GM18951 (cell line): ENCODE data around the gene HMCN2.

ENCODE experiments used
- POLR2A ChIP-seq: IDR thresholded peaks from 4 replicates; pipeline ENCODE4 v1.6.1; 2011; ENCODE audit warnings: mild to moderate bottlenecking; ENCODE audit not compliant: insufficient read length, insufficient read depth; ENCODE audit errors: extremely low read depth
- in situ Hi-C: fragments of 300-500 bp; cut with MboI; formaldehyde crosslinking; loops from one replicate; pipeline ENCODE4 v1.12.0; 2022; ENCODE audit warnings: low sequenced_read_pairs, mixed read lengths, inconsistent platforms; ENCODE audit not compliant: unreplicated experiment

The HMCN2 gene

DNA sequence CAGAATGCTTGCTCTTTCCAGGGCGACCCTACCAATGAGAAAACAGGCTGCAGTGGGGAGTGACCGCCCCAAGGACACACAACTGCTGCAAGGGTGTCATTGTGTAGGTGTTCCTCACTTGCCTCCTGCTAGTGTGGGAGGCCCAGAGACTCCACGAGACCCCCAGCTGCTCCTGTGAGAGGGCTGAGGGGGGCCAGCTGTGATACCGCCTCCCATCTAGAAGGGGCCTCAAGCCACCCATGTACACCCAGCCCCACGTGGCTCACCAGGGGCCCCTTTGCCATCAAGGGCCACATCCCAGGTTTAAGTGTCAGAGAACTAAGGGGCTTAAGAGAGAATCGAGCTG, 177.9 kb downstream of the HMCN2 start:
- in situ Hi-C loops, result no loop called here
- TF ChIP-seq POLR2A, result no peak

DNA sequence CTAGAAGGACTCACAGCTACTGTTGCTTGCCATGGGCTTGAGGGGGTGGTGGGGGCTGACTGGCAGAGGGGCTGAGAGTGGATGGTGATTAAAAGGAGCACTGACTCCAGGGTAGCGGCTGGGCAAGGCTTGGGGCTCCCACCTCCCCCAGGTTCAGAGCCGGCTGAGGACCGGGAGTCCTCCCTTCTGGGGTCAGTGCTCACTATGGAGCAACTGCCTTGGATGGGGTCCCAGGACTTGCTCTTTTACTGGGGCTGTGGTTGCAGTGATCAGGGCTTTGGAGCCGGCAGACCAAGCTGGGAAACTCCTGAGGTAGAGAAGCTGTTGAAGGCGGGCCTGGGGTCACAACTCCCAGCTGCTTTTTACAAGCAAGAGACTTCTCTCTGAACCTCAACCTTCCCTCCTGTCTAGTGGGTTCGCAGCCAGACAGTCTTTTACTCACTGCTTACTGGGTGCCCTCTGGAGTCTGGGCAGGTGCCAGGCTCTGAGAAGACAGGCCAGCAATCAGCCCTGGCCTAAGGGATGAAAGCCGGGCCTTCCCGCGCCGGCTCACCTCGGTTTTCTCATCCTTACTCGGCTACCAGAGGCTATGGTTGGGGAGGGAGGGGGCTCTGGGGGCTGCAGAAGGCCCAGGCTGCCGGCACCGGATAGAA, 178.4 kb downstream of the HMCN2 start:
- in situ Hi-C loops, result no loop called here

DNA sequence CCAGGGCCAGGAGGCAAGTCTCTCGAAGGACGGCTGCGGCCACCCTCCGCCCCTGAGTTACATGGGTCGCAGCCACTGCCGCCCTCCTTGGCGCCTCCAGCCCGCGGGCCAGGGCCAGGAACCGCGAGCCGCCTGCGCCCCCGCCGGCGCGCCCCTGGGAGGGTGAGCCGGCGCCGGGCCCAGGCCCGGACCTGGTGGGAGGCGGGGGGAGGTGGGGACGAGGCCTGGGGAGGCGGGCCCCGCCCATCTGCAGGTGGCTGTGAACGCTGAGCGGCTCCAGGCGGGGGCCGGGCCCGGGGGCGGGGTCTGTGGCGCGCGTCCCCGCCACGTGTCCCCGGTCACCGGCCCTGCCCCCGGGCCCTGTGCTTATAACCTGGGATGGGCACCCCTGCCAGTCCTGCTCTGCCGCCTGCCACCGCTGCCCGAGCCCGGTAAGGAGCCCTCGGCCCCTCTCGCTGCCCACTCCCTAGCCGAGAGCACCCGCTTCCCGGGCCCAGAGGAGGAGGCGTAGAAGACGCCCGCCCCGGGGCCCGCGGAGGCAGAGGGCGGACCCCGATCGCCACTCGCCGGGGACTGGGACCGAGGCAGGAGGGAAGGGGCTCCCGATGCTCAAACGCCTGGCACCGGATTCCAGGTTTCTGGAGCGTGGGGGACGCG, 179.1 kb downstream of the HMCN2 start, which contains the start of gene ASS1:
Gene ASS1, plus strand, starts transcription at position 397 of the 657 bp plus-strand sequence. CDS start 7,268 bp downstream, outside the sequence.
- in situ Hi-C loops, result no loop called here
- no peak for TF ChIP-seq POLR2A

More for the DNA sequence above, 178.4 kb downstream of the HMCN2 start:
- TF ChIP-seq POLR2A, result no peak

DNA sequence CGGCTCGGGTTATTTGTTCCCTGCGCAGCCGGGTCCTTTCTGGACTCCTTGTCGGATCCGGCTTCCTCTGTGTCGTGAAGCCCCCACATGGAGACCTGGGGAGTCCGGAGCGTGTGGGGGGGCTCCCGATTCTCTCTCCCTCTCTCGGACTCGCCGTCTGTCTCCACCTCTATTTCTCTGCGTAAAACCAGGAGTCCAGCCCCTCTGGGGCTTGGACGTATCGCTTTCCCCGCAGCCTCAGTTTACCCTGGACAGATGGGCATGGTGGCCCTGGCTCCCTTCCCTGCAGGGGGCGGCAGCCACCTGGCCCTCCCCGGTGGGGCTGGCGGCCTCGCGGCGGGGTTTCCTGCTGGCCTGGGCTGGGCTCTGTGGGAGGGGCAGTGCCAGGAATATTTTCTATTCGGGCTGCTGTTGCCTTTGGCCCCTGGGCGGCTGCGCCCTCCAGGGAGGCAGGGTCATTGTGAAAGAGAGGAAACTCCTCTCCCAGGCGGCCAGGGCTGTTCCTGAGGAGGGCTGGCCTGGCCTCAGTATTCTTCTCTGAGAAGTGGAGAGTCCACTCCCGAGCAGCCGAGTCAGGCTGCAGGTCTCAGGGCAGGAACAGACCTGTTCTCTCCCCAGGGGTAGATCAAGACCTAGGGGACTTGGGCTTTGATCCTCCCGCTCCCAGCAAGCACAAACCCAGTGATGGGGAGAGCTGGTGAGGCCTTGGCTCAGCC, 179.9 kb downstream of the HMCN2 start:
- no peak for TF ChIP-seq POLR2A
- in situ Hi-C loops, result no loop called here

DNA sequence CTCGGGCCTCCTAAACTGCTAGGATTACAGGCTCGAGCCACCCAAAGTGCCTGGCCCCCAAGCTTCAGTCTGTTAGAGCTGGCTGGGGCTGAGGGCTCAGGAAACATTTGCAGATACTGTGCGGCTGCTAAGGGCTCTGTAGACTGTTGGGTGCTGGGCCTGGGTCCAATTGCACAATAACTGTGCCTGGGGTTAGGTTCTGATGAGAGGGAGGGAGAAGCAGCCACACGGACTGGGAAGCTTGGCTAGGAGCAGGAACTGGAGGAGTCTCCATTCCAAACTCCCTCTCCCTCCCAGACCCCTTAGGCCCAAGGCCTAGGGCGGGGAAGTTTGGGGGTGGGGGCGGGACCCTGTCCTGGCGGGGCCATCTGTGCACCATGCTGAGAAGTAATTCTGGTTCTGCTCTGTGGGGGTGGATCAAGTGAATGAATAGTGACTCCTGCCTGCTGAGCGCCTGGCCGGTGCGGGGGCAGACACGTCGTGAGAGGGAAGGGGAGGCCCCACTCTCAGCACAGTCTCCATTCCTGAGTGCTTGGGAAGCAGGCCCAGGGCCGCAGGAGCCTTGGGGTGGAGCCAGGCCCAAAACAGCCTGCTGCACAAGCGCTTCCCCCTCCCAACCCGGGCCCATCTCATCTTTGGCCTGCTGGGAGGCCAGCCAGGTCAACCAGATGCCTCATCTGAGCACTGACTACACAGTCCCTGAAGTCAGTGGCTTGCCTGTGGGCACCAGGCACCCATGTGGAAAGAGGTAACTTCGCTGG, 180.7 kb downstream of the HMCN2 start:
- no peak for TF ChIP-seq POLR2A
- in situ Hi-C loops, result no loop called here

DNA sequence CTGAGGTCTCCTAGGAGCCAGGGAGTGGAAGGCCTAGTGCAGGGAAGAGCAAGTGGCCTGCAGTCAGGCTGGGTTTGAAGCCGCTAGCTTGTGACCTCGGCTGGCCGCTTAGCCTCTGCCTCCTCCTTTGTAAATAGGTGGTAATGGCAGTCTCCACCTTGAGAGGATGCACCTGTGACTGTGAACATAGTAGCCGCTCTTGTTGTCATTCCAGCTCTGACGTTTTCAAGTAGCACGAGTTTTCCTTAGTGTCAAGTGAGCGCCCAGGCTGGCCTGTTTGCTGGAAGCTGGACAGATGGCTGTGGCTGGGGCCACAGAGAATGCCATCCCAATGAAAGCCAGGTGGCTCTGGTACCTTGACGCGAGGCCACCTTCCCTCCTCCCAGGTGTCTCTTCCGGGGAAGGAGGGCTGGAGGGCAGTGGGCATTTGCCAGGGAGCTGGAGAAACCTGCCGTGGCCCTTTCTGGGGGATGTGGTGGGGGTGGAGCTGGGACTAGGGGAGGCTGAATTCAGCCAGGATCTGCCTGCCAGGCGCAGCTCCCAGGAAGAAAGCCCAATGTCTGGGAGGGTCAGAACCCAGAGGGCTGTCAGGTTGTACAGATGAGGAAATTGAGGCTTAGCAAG, 181.7 kb downstream of the HMCN2 start:
- in situ Hi-C loops, result no loop called here
- TF ChIP-seq POLR2A, result no peak

DNA sequence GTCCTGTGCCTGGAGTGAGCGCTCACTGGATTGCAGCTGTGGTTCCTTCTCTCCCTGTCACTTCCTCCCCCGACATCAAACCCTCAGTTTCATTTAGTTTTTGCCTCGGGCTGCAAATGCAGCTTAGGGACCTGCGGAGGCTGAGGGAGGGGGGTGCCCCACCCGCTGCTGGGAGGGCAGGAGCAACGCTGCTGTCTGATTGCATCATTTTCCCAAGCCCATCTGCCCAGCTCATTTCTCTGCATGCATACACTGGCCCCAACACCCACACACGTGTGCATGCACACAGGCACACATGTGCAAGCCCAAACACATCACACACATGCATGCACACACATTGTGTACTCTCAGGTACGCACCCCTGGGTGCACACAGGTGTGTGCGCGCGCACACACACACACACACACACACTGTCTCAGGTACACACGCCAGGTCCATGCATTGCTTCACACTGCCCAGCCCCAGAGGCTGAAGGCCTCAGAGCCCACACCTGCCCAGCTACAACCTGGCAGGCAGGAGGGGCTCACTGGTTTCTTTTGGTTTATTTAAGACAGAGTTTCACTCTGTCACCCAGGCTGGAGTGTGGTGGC, 182.6 kb downstream of the HMCN2 start:
- no peak for TF ChIP-seq POLR2A
- in situ Hi-C loops, result no loop called here

DNA sequence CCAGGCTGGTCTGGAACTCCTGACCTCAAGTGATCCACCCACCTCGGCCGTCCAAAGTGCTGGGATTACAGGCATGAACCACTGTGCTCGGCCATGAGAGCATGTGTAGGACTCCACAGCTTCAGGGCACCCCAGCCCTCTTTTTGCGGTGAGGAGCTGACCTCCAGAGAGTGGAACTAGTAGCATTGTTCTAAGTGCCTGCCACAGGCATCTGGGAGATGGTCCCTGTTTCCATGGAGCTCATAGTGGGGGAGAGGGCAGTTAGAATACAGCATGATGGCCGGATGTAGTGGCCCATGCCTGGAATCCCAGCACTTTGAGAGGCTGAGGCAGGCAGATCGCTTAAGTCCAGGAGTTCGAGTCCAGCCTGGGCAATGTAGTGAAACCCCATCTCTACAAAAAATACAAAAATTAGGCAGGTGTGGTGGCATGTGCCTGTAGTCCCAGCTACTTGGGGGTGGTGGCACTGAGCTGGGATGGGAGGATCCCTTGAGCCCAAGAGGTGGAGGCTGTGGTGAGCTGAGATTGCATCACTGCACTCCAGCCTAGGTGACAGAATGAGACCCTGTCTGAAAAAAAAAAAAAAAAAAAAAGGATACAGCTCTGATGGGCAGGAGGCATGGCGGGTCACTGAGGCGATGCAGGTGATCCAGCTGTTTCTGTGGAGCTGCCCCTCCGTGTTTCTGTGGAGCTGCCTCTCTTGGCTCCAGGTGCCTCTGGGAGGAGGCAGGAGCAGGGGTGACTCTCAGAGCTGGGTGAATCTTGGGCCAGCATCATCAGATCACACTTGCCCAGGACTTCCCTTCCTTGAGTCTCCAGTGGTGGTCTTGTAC, 183.4 kb downstream of the HMCN2 start:
- no peak for TF ChIP-seq POLR2A
- in situ Hi-C loops, result no loop called here

DNA sequence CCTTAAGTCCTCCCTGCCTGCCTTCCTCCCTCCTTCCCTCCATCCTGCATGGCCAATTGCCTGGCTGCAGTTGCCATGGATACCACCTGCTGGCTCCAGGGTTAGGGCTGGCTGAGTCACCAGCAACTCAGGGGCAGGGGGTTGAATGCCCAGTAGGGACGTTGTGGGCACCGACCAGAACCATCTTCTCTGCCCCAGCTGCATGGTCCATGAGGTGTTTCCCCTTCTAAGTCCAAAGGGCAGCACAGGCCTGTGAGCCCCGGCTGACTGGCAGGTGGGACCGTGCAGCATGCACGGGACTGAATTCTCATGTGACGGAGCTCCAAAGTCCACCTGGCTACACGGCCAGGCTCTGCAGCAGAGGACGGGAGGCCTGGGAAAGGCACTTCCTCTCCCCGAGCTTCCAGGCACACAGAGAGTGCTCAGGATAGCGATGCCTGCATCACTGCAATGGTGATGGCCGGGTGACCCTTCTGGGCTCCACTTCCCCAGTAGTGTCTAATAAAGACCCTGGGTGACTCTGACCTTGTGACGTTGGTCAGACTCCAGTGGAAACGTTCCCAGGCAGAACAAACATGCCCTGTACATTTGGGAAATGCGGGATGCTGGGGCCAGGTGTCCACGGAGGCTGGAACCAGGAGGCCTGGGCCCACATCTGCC, 184.9 kb downstream of the HMCN2 start:
- in situ Hi-C loops, result no loop called here
- TF ChIP-seq POLR2A, result no peak

DNA sequence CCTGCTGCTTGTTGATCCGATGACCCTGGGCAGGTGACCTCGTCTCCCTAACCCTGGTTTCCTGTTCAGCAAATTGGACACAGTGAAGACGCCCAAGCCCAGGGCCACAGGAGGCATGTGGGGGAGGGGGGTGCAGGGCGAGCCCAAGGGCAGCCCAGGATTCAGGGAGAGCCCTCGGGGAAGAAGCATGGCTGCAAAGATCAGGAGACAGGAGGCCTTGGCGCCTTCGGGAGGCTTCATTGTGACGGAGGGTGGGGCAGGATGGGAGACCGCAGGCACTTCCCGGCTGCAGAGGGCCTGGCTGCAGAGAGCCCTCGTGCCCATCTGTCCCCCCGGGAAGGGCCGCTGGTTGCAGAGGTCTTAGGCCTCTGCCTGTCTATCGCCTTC, 185.4 kb downstream of the HMCN2 start:
- in situ Hi-C loops, result no loop called here
- no peak for TF ChIP-seq POLR2A
